Ecto neural progenitor cell (in vitro differentiated cells): ENCODE data around the gene RBM23.

ENCODE experiments used
- DNase-seq: peaks from one replicate; pipeline ENCODE4 v3.0.0-alpha.2; 2018; ENCODE audit warnings: low spot score

Gene RBM23

GRCh38 chr14:22885975-22886374 lies 33.0 kb downstream of the RBM23 start:
- DNase-seq, result no peak

- DNase-seq, result no peak
Measured at GRCh38 chr14:22884738-22885523, 34.0 kb downstream of the RBM23 start.

- DNase-seq, result no peak
Measured at GRCh38 chr14:22884076-22884737, 34.7 kb downstream of the RBM23 start.

- peak; percentile 57 for DNase-seq
Measured at GRCh38 chr14:22883173-22883976, 35.6 kb downstream of the RBM23 start, which contains the start of gene REM2. Gene REM2, plus strand, starts transcription at chr14:22883222. Its CDS starts 66 bp downstream, at chr14:22883288.

- peak; percentile 70 for DNase-seq
Measured at GRCh38 chr14:22882529-22883172, 36.3 kb downstream of the RBM23 start.

- DNase-seq, result no peak
Measured at GRCh38 chr14:22882064-22882463, 36.9 kb downstream of the RBM23 start.

GRCh38 chr14:22878271-22879246 lies 40.4 kb downstream of the RBM23 start:
- DNase-seq, result no peak

GRCh38 chr14:22877000-22877501 lies 41.9 kb downstream of the RBM23 start:
- no peak for DNase-seq

GRCh38 chr14:22875748-22876319 lies 43.1 kb downstream of the RBM23 start:
- no peak for DNase-seq

GRCh38 chr14:22875003-22875747 lies 43.8 kb downstream of the RBM23 start:
- DNase-seq, result no peak

- DNase-seq, result no peak
Measured at GRCh38 chr14:22872833-22873520, 46.0 kb downstream of the RBM23 start.

- peak; percentile 88 for DNase-seq
Measured at GRCh38 chr14:22872033-22872832, 46.7 kb downstream of the RBM23 start.

GRCh38 chr14:22871224-22872032 lies 47.5 kb downstream of the RBM23 start, which contains the start of gene LRP10:
Gene LRP10, plus strand, starts transcription at chr14:22871740. Its CDS starts 564 bp downstream, at chr14:22872304.
- DNase-seq, result peak; percentile 94

- no peak for DNase-seq
Measured at GRCh38 chr14:22870811-22871223, 48.1 kb downstream of the RBM23 start.

GRCh38 chr14:22866874-22867273 lies 52.1 kb downstream of the RBM23 start:
- DNase-seq, result no peak

- no peak for DNase-seq
Measured at GRCh38 chr14:22865424-22866405, 53.2 kb downstream of the RBM23 start.
